T-helper 17 cell (primary cell): ENCODE data around the gene CXCR5. TPM values are rescaled to one million over a fixed set of nuclear protein-coding genes. Genes with fewer than 3 reads are reported as not detected.

Source experiments
- ATAC-seq: fragments of 150-1000 bp; cut with Tn5 transposase; 2 replicates; pipeline ENCODE4 v1.10.0; 2021; ENCODE audit warnings: mild to moderate bottlenecking, moderate library complexity
- DNase-seq, 3 donors: peaks; one replicate each; pipeline versions ENCODE4 v3.0.0 to v3.0.0-alpha.2; 2020 to 2021
- H3K9me3 ChIP-seq: one replicate; pipeline ENCODE4 v1.7.0; 2013; ENCODE audit warnings: low read length, mild to moderate bottlenecking; ENCODE audit not compliant: control insufficient read depth, poor library complexity, severe bottlenecking
- H3K27ac Mint-ChIP-seq: one replicate; pipeline ENCODE4 v1.8.0; 2022; ENCODE audit warnings: mild to moderate bottlenecking, moderate library complexity, mixed read lengths
- H3K27me3 Mint-ChIP-seq: one replicate; pipeline ENCODE4 v1.8.0; 2022; ENCODE audit warnings: mixed read lengths
- H3K36me3 Mint-ChIP-seq: one replicate; pipeline ENCODE4 v1.8.0; 2022; ENCODE audit warnings: low read depth, mixed read lengths
- H3K4me1 Mint-ChIP-seq: one replicate; pipeline ENCODE4 v1.8.0; 2022; ENCODE audit warnings: mild to moderate bottlenecking, mixed read lengths
- H3K4me3 Mint-ChIP-seq: one replicate; pipeline ENCODE4 v1.8.0; 2022; ENCODE audit warnings: mild to moderate bottlenecking, moderate library complexity, mixed read lengths
- total RNA-seq, 4 donors: library from RNA in 2 of 4; stranded (reverse) in 2 of 4; gene quantifications; one replicate each; pipeline ENCODE4 v1.2.3 and lab custom pipeline; 2022 to 2026

CXCR5 gene
- total RNA-seq, 2 donors from 2014 or later: 11.1 to 15.0 TPM

DNA sequence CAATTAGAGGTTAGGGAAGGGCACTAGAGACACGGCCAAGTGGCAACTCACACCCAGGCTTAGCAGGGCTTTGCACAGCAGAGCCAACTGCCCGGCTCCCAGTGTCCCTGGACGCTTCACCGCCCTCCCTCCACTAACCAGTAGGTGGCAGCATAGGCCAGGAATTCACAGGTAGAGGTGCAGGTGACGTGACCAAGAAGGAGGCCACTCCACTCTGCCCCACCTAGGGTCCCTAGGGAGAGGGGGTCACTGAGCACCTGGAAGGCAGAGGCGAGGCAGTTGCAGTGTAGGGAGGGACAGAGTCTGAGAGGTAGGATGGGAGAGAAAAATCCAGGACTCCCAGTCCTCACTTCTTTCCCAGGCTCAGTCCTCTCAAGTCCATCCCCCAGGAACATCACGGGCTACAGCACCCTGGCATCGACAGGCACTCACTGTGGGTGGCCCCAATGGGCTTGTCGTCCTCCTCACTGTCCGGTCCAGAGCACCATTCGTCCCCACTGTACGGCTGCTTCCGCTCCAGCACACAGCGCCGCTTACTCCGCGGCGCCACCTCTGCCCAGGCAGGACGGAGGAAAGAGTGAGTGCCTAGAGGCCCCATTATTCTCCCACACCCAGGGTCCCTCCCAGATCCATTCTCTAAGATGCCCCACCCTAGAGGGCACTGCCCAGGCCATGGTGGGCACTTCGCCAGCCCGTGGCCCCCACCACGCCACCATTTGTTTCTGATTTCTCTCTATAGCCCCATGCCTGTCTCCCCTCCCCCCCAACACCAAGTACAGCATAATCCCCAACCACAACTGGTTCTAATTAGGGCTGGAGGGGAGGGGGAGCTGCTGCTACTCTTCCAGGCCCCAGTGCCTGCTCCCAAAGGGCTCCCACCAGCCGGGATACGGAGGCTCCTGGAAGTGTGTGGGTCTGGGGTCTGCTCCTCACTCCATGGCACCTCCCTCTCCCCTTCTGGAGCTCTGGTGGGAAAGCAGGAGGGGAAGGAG, 23.7 kb downstream of the CXCR5 start:
- Mint-ChIP-seq H3K36me3 (peaks cover 3% of the 10 kb centered on the region), H3K27ac (peak overlapping the region; percentile 96), H3K27me3 (no peaks in the 10 kb centered on the region), H3K4me1 (peaks cover 37% of the 10 kb centered on the region), H3K4me3 (peak overlapping the region; percentile 82)
- peak; percentile 70 for ATAC-seq
- no peaks in the 10 kb centered on the region for H3K9me3 ChIP-seq
- DNase-seq: peak; percentile 65 to 86 (median 71)

DNA sequence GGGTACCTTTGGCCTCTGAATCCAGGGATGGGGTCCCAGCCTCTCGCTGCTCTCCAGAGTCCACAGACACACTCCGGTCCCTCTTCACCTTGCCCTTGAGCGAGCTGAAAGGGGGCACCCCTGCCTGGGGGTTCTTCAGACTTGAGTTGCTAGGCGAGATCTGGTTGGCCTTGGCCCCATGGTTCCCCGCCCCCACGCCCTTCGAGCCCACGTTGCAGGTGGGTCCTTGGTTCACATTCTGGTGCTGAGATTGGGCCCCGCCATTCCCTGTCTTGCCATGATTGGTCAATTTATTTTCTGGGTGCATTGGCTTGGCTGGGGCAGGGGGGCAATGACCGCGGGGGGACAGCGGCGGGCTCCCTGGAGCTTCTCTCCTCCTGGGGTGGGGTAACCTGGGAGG, 24.6 kb downstream of the CXCR5 start:
- ATAC-seq (no peak), DNase-seq (no peak)
- no peak overlapping the region for H3K4me3 Mint-ChIP-seq
- H3K27me3 Mint-ChIP-seq: no peaks in the 10 kb centered on the region
- peaks cover 3% of the 10 kb centered on the region for H3K36me3 Mint-ChIP-seq
- peaks cover 44% of the 10 kb centered on the region for H3K4me1 Mint-ChIP-seq
- peak overlapping the region; percentile 67 for H3K27ac Mint-ChIP-seq
- no peaks in the 10 kb centered on the region for H3K9me3 ChIP-seq

DNA sequence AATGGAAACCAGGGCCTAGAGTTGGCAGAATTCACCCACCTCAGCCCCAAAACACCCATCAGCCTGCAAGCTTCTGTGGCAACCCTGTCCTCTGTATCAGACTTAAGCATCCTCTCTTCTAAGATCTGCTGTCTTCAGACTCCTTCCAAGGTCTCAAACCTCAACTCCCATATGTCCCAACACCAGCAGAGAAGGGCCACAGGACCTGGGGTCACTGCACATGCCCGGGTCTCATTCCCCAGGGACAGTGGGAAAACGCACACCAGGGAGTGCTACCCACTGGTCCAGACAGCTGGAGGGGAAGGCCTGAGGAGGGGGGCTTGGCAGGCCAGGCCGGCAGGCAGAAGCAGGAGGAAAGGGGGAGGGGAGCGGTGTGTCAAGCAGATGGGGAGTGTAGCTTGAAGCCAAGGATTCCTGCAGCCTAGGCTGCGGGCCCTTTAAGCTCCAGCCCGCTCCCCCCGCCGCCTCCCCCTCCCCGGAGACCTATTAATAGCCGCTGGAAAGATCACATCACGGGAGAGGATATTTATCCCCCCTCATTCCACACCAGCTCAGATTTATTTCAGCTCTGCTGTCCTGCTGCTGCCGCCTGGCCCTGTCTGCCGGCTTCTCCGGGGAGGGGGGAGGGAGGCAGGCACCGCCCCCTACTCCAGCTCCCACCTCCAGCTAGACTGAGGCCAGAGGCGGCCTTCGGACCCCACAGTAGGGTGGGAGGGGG, 25.4 kb downstream of the CXCR5 start:
- no peak for DNase-seq
- H3K4me3 Mint-ChIP-seq: peak overlapping the region; percentile 71
- peak overlapping the region; percentile 67 for H3K27ac Mint-ChIP-seq
- H3K9me3 ChIP-seq: no peaks in the 10 kb centered on the region
- peaks cover 46% of the 10 kb centered on the region for H3K4me1 Mint-ChIP-seq
- ATAC-seq: no peak
- H3K36me3 Mint-ChIP-seq: peaks cover 3% of the 10 kb centered on the region
- H3K27me3 Mint-ChIP-seq: no peaks in the 10 kb centered on the region

DNA sequence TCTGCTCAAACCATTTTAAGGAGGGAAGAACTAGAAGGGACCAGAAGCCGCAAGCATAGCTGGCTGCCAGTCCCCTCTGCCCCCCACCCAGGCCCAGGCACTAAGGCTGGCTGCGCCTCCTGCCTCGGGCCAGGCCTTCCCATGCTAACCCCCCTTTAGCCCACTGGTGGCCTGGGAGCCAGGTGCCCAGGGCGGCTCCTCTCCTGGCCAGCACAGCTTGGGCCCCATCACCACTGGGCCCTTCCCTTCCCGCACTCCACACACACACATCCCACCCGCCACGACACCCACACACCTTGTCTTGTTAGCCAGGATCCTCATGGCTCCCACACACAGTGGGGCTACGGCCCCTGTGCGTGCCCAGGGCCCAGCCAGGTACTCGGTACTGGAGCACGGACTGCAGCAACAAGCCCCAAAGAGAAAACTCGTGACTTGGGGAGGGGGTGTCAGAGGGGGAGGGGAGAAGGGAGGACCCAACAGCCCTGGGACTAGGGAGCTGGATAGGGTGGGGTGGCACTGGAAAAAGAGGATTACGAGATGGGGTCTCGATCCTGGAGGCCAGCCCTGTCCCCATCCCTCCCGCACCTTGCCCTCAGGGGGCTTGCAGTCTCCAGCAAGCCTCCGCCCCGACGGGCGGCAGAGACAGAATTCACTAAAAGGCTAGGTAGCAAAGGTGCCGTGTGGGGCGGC, 26.1 kb downstream of the CXCR5 start:
- no peaks in the 10 kb centered on the region for H3K9me3 ChIP-seq
- no peak for ATAC-seq
- Mint-ChIP-seq H3K4me1 (peaks cover 53% of the 10 kb centered on the region), H3K27me3 (no peaks in the 10 kb centered on the region), H3K27ac (peak overlapping the region; percentile 67), H3K36me3 (peaks cover 3% of the 10 kb centered on the region), H3K4me3 (peak overlapping the region; percentile 71)
- DNase-seq: no peak

DNA sequence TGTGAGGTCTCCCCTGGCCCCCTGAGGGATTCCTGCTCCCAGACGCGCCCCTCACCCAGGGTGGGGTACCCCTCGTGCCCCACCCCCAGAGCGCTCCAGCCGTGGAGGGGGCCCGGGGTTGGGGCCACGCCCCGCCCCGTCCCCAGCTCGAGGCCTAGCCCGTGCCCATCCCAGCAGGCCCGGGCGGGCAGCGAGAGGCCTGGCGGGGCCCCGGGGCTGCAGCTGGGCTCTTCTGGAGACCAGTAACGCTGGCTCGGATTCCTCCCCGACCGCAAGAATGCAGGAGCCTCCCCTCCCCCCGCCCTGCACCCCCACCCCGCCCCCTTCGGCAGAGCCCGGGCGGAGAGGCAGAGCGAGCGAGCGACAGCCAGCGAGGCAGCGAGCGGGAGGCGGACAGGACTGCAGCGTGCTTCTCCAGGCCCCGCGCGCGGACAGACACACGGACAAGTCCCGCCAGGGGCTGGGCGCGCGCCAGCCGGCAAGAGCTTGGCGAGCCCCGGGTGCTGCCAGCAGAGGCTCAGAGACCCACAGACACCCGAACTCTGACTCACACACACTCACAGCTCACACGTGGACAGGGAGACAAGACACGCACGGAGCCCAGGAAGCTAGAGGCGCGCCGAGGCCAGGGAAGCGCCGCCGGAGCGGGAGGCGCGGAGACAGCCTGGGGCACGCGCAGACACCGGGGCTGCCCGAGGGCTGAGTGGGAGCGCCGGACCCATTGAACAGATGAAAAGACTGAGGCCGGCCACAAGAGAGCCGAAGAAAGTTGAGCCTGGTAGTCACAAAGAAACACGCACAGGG, 26.8 kb downstream of the CXCR5 start:
- H3K27ac Mint-ChIP-seq: peak overlapping the region; percentile 98
- no peaks in the 10 kb centered on the region for H3K9me3 ChIP-seq
- H3K4me1 Mint-ChIP-seq: peaks cover 59% of the 10 kb centered on the region
- ATAC-seq (peak; percentile 41), DNase-seq (peak in 1 of 3 donors; percentile 60)
- H3K27me3 Mint-ChIP-seq: no peaks in the 10 kb centered on the region
- peak overlapping the region; percentile 93 for H3K4me3 Mint-ChIP-seq
- peaks cover 3% of the 10 kb centered on the region for H3K36me3 Mint-ChIP-seq

DNA sequence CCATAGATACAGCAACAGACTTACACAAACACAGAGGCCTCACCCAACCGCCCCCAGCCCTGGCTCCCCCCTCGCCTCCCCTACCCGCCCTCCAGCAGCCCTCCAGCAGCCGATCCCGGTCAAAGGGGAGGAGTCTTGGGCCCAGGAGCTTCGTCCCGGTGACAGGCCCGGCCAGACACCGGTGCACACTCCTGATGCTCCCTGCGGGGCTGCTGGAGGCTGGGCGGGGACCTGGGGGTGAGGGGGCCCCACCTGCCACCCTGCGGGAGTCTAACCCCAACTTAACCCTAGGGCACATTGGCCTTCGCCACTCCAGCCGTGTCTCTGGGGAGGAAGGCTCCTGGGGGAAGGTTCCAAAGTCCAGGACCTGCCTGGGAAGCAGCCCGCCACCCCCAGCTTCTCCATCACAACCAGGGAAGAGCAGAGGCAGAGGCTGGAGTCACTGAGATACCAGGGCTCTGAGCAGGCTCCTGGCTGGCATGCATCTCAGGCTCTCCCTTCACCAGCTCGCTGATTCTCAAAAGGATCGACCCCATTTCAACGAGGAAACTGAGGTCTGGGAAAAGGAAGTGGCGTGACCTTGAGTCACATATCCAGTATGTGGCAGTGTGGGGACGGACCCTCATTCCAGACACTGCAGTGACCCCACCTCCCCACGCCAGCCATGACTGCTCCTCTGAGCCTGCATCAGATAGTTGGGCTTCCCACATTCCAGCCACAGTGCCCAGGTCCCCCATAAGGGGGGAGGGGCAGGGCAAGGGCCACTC, 27.6 kb downstream of the CXCR5 start:
- ATAC-seq (peak; percentile 2), DNase-seq (no peak)
- Mint-ChIP-seq H3K4me3 (peak overlapping the region; percentile 93), H3K27ac (peak overlapping the region; percentile 98), H3K36me3 (peaks cover 3% of the 10 kb centered on the region), H3K27me3 (no peaks in the 10 kb centered on the region), H3K4me1 (peaks cover 66% of the 10 kb centered on the region)
- no peaks in the 10 kb centered on the region for H3K9me3 ChIP-seq

DNA sequence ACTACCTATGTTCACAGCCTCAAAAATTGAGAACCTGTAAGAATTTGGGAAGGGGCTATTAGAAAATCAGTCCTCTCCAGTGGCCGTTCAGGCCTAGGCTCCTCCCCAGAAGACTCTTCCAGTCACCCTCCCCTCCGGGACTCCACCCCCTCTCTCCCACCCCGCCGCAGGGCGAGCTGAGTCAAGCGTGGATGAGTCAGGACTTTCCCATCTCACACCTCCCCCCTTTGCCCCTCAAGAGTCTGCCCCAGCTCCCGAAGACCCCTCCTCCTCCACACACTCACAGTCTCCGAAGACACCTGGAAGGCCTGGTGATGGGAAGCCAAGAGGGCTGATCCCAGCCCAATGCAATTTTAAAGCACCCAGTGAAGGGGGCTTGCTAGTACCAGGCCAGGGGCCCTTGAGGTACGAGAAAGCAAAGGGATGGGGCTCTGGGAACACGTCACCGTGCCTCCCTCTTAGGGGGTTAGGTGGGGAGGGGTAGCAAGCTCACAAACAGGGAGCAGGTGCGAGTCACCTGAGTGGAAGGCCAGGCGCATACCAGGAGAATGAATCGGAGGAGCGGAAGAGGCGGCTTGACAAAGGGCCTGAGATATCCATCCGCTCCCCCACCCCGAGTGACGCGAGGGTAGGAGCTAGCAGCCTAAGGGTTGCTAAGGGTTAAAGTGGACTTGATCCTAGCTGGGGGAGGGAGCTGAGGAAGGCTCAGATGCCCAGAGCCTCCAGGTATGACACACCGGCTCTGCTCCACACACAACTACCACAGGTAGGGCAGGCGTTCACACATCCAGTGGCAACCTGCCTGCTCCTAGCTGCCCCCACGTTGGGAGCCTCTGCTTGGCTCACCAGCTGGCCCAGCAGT, 28.4 kb downstream of the CXCR5 start:
- no peaks in the 10 kb centered on the region for H3K9me3 ChIP-seq
- Mint-ChIP-seq H3K27ac (peak overlapping the region; percentile 98), H3K27me3 (no peaks in the 10 kb centered on the region), H3K4me1 (peaks cover 64% of the 10 kb centered on the region), H3K36me3 (peaks cover 3% of the 10 kb centered on the region), H3K4me3 (peak overlapping the region; percentile 93)
- ATAC-seq (peak; percentile 23), DNase-seq (peak in 2 of 3 donors; percentile 56 to 69)

DNA sequence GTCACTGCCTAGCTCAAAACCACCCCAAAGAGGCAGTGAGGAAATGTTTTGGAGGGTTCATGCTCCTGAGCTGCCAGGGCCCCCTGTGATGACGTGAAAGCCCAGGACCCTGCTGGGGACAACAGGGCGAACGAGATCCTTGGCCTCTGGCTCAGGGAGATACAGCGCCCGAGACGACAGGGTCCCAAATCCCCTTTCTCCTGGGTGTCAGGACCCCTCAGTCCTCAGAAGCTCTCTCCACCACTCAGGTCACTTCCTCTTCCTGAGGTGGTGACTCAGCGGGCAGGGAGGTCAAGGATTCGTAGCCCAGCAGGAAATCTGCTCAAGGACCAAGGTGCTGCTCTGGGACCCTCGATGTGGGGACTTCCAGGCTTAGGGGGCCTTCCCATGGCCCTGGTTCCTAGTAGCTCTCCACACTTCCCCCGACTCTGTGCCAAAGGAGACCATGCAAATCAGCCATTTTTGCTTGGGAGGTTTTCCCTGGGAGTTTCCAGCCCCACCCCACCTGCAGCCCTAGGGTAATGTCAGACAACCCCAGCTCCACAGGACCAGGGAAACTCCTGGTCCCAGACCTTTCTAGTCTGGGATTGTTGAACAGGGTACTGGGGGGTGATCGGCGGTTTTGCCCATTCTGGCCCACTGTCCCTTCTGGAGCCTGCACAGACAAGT, 29.2 kb downstream of the CXCR5 start:
- Mint-ChIP-seq H3K27ac (peak overlapping the region; percentile 98), H3K4me1 (peaks cover 64% of the 10 kb centered on the region), H3K4me3 (peak overlapping the region; percentile 93), H3K36me3 (no peaks in the 10 kb centered on the region), H3K27me3 (no peaks in the 10 kb centered on the region)
- DNase-seq: peak in 1 of 3 donors; percentile 42
- H3K9me3 ChIP-seq: no peaks in the 10 kb centered on the region
- no peak for ATAC-seq

DNA sequence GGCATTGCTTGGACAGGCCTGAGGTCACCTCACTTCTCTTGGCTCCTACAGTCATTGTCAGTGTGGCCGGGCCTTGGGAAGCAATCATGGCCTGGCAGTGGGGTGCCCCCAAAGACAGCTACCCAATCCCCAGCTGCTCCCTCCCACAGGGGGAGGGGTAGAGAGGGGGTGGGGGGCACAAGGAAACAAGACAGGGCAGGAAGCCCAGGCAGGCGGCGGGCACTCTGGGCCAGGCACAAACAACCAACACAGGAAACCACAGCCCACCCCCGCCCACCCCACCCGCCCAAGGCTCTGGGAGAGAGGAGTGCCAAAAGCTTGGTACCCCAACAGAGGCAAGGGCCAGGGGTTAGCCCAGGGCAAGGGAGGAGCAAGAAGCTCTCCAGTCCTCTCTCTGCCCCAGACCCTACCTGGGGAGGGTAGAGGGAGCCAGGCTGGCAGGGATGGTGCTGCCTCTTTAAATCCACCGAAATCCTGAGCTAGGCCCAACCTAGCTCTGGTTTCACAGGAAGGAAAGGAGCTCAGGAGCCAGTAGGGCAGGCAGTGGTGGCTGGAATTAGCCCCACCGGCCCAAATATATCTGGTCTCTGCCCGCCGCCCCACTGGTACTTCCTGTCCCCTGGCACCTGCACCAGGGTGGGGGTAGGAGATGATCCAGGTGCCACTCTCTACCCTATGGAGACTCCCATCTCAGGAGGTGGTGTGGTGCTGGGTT, 29.9 kb downstream of the CXCR5 start:
- peaks cover 67% of the 10 kb centered on the region for H3K4me1 Mint-ChIP-seq
- peak overlapping the region; percentile 93 for H3K4me3 Mint-ChIP-seq
- no peak for DNase-seq
- no peaks in the 10 kb centered on the region for H3K36me3 Mint-ChIP-seq
- H3K27ac Mint-ChIP-seq: peak overlapping the region; percentile 98
- peak; percentile 5 for ATAC-seq
- no peaks in the 10 kb centered on the region for H3K27me3 Mint-ChIP-seq
- H3K9me3 ChIP-seq: no peaks in the 10 kb centered on the region

DNA sequence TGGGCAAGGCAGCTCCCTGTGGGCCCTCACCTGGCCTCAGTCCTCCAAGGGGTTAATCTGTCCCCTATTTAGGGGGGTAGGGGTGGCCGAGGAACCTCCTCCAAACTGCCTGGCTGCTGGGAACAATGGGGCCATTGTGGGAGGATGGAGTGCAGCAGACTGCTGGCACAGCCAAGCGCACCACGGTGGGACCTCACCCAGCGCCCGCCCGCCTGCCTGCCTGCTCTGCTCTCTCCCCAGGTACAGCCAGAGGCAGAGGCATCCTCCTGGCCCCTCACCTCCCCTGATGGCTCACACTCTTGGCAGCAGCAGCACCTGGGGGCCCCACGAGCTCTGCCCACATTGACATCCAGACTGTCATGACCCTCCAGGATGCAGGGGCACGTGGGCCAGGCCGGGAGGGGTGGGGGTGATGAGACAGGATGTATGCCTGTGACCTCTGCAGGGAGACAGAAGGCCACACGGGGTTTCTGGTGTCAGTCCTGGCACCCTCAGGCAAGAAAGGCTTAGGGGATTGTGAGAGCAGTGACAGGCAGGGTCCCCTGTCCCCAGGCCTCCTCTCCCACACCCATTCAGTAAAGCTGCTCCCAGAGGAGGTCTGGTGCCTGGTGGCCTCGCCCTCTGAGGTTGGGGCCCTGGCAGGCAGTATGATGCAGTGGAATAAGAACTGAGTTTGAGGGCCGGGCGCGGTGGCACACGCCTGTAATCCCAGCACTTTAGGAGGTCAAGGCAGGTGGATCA, 30.7 kb downstream of the CXCR5 start:
- Mint-ChIP-seq H3K4me1 (peaks cover 66% of the 10 kb centered on the region), H3K4me3 (peak overlapping the region; percentile 93), H3K36me3 (no peaks in the 10 kb centered on the region), H3K27me3 (no peaks in the 10 kb centered on the region), H3K27ac (peak overlapping the region; percentile 98)
- DNase-seq: peak; percentile 42 to 72 (median 56)
- H3K9me3 ChIP-seq: no peaks in the 10 kb centered on the region
- peak; percentile 51 for ATAC-seq
